HCEC 1CT (cell line): Measurements from ENCODE around the gene LENEP.
A peak's percentile ranks its signal among the peaks of the same experiment; 100 is the strongest.

Experiments
- DNase-seq: peaks from one replicate; pipeline ENCODE4 v3.0.0-alpha.2; 2017

The LENEP gene

GRCh38 chr1:155012776-155013602 lies 19.6 kb downstream of the LENEP start:
- no peak for DNase-seq

- no peak for DNase-seq
These were observed 20.2 kb downstream of the LENEP start for GRCh38 chr1:155013632-155014031.

- DNase-seq, result no peak
These were observed 21.5 kb downstream of the LENEP start for GRCh38 chr1:155014709-155015508.

GRCh38 chr1:155015527-155016230 lies 22.3 kb downstream of the LENEP start:
- no peak for DNase-seq

GRCh38 chr1:155016231-155016831 lies 22.9 kb downstream of the LENEP start:
- no peak for DNase-seq

- peak; percentile 83 for DNase-seq
These were observed 23.9 kb downstream of the LENEP start for GRCh38 chr1:155017041-155017945.

- DNase-seq, result no peak
These were observed 24.5 kb downstream of the LENEP start for GRCh38 chr1:155017946-155018316.

GRCh38 chr1:155018617-155019348 lies 25.4 kb downstream of the LENEP start:
- peak; percentile 25 for DNase-seq

GRCh38 chr1:155019377-155020245 lies 26.2 kb downstream of the LENEP start:
- DNase-seq, result no peak

- DNase-seq, result no peak
These were observed 28.9 kb downstream of the LENEP start for GRCh38 chr1:155022136-155022926.

GRCh38 chr1:155022927-155023236 lies 29.5 kb downstream of the LENEP start:
- DNase-seq, result no peak

- no peak for DNase-seq
These were observed 30.2 kb downstream of the LENEP start for GRCh38 chr1:155023627-155024026.

GRCh38 chr1:155024315-155024714 lies 30.9 kb downstream of the LENEP start:
- DNase-seq, result no peak

- DNase-seq, result no peak
These were observed 32.8 kb downstream of the LENEP start for GRCh38 chr1:155026154-155026553.

GRCh38 chr1:155026588-155026987 lies 33.2 kb downstream of the LENEP start:
- DNase-seq, result no peak

GRCh38 chr1:155029513-155030242 lies 36.3 kb downstream of the LENEP start:
- no peak for DNase-seq

GRCh38 chr1:155030243-155030795 lies 36.9 kb downstream of the LENEP start:
- DNase-seq, result no peak

GRCh38 chr1:155030899-155031298 lies 37.5 kb downstream of the LENEP start:
- DNase-seq, result no peak

GRCh38 chr1:155032886-155033285 lies 39.5 kb downstream of the LENEP start:
- DNase-seq, result no peak
